DND-41 (cell line): ENCODE results near the gene SEMA4G.

Source experiments
- ATAC-seq: fragments of 200-7000 bp; cut with Tn5 transposase; 3 replicates; pipeline ENCODE4 v1.9.1; 2021; ENCODE audit warnings: low read depth; ENCODE audit not compliant: insufficient read depth
- DNase-seq: peaks from one replicate; pipeline ENCODE4 v3.0.0-alpha.2; 2020
- H2AFZ ChIP-seq: 2 replicates; pipeline ENCODE4 v1.6.0; 2012; ENCODE audit warnings: low read depth, low read length
- H3K27ac ChIP-seq: 2 replicates; pipeline ENCODE4 v1.5.1; 2012; ENCODE audit warnings: low read length, inconsistent platforms
- H3K27me3 ChIP-seq: fragments of 200-600 bp; sonication (generic); 2 replicates; pipeline ENCODE4 v1.6.0; 2012; ENCODE audit warnings: low read length, mild to moderate bottlenecking, inconsistent platforms; ENCODE audit not compliant: insufficient read depth, poor library complexity
- H3K36me3 ChIP-seq: 2 replicates; pipeline ENCODE4 v1.5.1; 2012; ENCODE audit warnings: low read length, inconsistent platforms; ENCODE audit not compliant: insufficient read depth
- H3K4me1 ChIP-seq: 2 replicates; pipeline ENCODE4 v1.5.1; 2012; ENCODE audit warnings: mild to moderate bottlenecking, low read length; ENCODE audit not compliant: insufficient read depth
- H3K4me2 ChIP-seq: 2 replicates; pipeline ENCODE4 v1.6.0; 2012; ENCODE audit warnings: mild to moderate bottlenecking, moderate library complexity, low read length, inconsistent platforms; ENCODE audit not compliant: insufficient read depth
- H3K4me3 ChIP-seq, 2 experiments: fragments of 200-600 bp in 1 of 2; shearing (Covaris generic) in 1 of 2; 2 replicates each; pipeline ENCODE4 v1.5.1; 2012 to 2016; ENCODE audit warnings: inconsistent platforms in 2 of 2, low read length in 2 of 2, mild to moderate bottlenecking in 2 of 2, low read depth in 1 of 2, moderate library complexity in 1 of 2
- H3K79me2 ChIP-seq: 2 replicates; pipeline ENCODE4 v1.6.0; 2012; ENCODE audit warnings: low read length, inconsistent platforms; ENCODE audit not compliant: insufficient read depth
- H3K9ac ChIP-seq: 2 replicates; pipeline ENCODE4 v1.6.0; 2012; ENCODE audit warnings: low read depth, mild to moderate bottlenecking, inconsistent platforms, low read length, moderate library complexity
- H3K9me3 ChIP-seq: 2 replicates; pipeline ENCODE4 v1.5.1; 2012; ENCODE audit warnings: low read length, moderate library complexity, mild to moderate bottlenecking, inconsistent platforms; ENCODE audit not compliant: insufficient read depth, severe bottlenecking
- H4K20me1 ChIP-seq: 2 replicates; pipeline ENCODE4 v1.6.0; 2012; ENCODE audit warnings: low read length; ENCODE audit not compliant: insufficient read depth
- CTCF ChIP-seq: IDR thresholded peaks from 2 replicates; pipeline ENCODE4 v1.5.1; 2012; ENCODE audit warnings: borderline replicate concordance, low read length, moderate library complexity, mild to moderate bottlenecking; ENCODE audit not compliant: poor library complexity, severe bottlenecking; ENCODE audit errors: extremely low read depth
- EZH2 ChIP-seq: IDR thresholded peaks from 3 replicates; pipeline ENCODE4 v1.6.1; 2012; ENCODE audit warnings: borderline replicate concordance, low read depth, mild to moderate bottlenecking, moderate library complexity, low read length, inconsistent platforms; ENCODE audit not compliant: severe bottlenecking

The SEMA4G gene, protein sequence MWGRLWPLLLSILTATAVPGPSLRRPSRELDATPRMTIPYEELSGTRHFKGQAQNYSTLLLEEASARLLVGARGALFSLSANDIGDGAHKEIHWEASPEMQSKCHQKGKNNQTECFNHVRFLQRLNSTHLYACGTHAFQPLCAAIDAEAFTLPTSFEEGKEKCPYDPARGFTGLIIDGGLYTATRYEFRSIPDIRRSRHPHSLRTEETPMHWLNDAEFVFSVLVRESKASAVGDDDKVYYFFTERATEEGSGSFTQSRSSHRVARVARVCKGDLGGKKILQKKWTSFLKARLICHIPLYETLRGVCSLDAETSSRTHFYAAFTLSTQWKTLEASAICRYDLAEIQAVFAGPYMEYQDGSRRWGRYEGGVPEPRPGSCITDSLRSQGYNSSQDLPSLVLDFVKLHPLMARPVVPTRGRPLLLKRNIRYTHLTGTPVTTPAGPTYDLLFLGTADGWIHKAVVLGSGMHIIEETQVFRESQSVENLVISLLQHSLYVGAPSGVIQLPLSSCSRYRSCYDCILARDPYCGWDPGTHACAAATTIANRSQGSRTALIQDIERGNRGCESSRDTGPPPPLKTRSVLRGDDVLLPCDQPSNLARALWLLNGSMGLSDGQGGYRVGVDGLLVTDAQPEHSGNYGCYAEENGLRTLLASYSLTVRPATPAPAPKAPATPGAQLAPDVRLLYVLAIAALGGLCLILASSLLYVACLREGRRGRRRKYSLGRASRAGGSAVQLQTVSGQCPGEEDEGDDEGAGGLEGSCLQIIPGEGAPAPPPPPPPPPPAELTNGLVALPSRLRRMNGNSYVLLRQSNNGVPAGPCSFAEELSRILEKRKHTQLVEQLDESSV

GRCh38 chr10:100969187-100970075 is at the start of gene SEMA4G:
Gene SEMA4G (plus strand): TSS chr10:100969504. CDS start chr10:100972913, 3,409 bp downstream.
- Histone ChIP-seq H3K4me2 (no peak within 1 kb of the TSS), H3K27ac (no peak within 1 kb of the TSS), H3K27me3 (no peaks in the 10 kb centered on the region), H3K9me3 (no peaks in the 10 kb centered on the region), H3K9ac (no peak within 1 kb of the TSS), H3K4me3 (no peak within 1 kb of the TSS), H2AFZ (no peak within 1 kb of the TSS), H3K4me1 (no peaks in the 10 kb centered on the region), H3K79me2 (no peaks in the 10 kb centered on the region), H4K20me1 (no peaks in the 10 kb centered on the region), H3K36me3 (peaks cover 12% of the 10 kb centered on the region; the same call in 1 of the 2 replicates)
- TF ChIP-seq CTCF (peak; percentile 60), EZH2 (no peak)
- ATAC-seq = peak; percentile 67
- DNase-seq = peak; percentile 13

DNA sequence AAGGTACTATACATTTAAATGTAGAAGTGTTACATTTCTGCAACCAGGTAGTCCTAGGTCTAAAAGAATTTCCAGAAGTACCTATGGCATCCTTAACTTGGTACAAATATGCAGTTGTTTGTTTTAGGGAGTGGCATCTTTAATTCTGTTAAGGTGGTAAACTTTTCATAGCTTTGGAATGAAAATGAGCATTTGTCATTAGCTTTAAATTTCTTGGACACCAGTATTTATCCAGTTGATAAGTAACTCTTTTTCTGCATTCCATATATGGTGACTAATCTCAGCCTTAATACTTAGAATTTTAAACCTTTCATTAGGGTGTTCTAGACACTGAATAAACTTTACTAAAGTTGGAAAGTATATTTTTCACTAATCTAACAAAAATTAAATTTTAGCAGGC is 45.7 kb upstream of the SEMA4G start:
- no peak for ATAC-seq
- Histone ChIP-seq H3K4me1 (no peaks in the 10 kb centered on the region), H4K20me1 (no peaks in the 10 kb centered on the region; the same call in 1 of the 2 replicates), H3K4me2 (no peak overlapping the region), H3K9me3 (no peaks in the 10 kb centered on the region), H3K36me3 (peaks cover 94% of the 10 kb centered on the region), H3K4me3 (no peak overlapping the region), H3K27me3 (no peaks in the 10 kb centered on the region), H3K79me2 (peaks cover 20% of the 10 kb centered on the region; the same call in 1 of the 2 replicates), H3K9ac (no peak overlapping the region), H2AFZ (no peak overlapping the region), H3K27ac (no peak overlapping the region)
- no peak for TF ChIP-seq EZH2
- no peak for DNase-seq

GRCh38 chr10:100927266-100927665 is 42.0 kb upstream of the SEMA4G start:
- no peak overlapping the region for H3K4me2 ChIP-seq
- H3K9ac ChIP-seq = no peak overlapping the region
- H3K4me1 ChIP-seq = no peaks in the 10 kb centered on the region
- H3K9me3 ChIP-seq = no peaks in the 10 kb centered on the region
- H3K27ac ChIP-seq = no peak overlapping the region
- no peak overlapping the region for H2AFZ ChIP-seq
- H3K4me3 ChIP-seq = no peak overlapping the region
- no peak for DNase-seq
- peaks cover 5% of the 10 kb centered on the region; the same call in 1 of the 2 replicates for H3K79me2 ChIP-seq
- H4K20me1 ChIP-seq = no peaks in the 10 kb centered on the region
- H3K27me3 ChIP-seq = no peaks in the 10 kb centered on the region
- TF ChIP-seq EZH2 = no peak
- peaks cover 95% of the 10 kb centered on the region for H3K36me3 ChIP-seq
- no peak for ATAC-seq

GRCh38 chr10:100928039-100928438 is 41.3 kb upstream of the SEMA4G start:
- peaks cover 95% of the 10 kb centered on the region for H3K36me3 ChIP-seq
- TF ChIP-seq CTCF (no peak), EZH2 (no peak)
- ATAC-seq = no peak

More at GRCh38 chr10:100928039-100928438, 41.3 kb upstream of the SEMA4G start:
- Histone ChIP-seq H4K20me1 (no peaks in the 10 kb centered on the region), H3K9me3 (no peaks in the 10 kb centered on the region), H3K79me2 (peaks cover 2% of the 10 kb centered on the region; the same call in 1 of the 2 replicates), H3K4me3 (no peak overlapping the region), H2AFZ (no peak overlapping the region), H3K4me2 (no peak overlapping the region), H3K9ac (no peak overlapping the region), H3K27ac (no peak overlapping the region), H3K4me1 (no peaks in the 10 kb centered on the region), H3K27me3 (no peaks in the 10 kb centered on the region)
- no peak for DNase-seq
